Measurements from ENCODE around the gene TIMM8B.
"Not testable (repeated sequence)": the region's sequence is repeated elsewhere in the genome, so short reads cannot be mapped to it uniquely, and the experiment has no call there.

TIMM8B gene, protein sequence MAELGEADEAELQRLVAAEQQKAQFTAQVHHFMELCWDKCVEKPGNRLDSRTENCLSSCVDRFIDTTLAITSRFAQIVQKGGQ

DNA sequence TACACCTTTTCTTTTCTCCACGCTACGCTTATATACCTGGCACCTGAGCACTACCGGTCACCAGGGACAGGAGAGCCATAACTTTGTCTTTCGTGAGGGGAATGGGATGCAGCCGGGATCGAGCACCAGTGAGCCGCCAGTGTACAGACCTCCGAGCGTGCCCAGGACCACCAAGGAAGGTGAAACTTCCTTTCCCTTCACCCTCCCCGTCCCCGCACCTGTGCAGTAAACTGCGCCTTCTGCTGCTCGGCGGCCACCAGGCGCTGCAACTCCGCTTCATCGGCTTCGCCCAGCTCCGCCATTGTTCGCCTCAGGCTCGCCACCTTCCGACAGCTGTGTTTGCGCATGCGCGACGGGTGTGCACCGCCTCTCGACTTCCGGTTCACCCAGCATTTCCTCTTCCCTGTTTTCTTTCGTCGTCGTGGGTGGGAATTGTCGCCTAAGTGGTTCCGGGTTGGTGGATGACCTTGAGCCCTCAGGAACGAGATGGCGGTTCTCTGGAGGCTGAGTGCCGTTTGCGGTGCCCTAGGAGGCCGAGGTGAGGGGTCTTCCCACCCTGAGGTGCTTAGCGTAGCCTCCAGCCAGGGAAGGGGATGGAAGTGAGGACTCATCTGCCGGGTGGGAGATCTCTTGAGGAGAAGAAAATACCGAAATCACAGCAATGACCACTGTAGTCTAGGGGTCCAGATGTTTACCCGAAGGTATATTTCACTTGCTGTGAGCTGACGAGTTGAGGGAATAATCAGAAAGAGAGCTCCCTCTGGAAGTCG lies at the start of gene TIMM8B, which contains the start of gene SDHD:
TIMM8B (minus strand) TSS at position 335 of the 770 bp plus-strand sequence; CDS start at position 302, 33 bp downstream.
SDHD (plus strand) TSS at position 452 of the 770 bp plus-strand sequence; CDS start at position 487, 35 bp downstream.
- DNase-seq: peak; percentile 92 to 95

DNA sequence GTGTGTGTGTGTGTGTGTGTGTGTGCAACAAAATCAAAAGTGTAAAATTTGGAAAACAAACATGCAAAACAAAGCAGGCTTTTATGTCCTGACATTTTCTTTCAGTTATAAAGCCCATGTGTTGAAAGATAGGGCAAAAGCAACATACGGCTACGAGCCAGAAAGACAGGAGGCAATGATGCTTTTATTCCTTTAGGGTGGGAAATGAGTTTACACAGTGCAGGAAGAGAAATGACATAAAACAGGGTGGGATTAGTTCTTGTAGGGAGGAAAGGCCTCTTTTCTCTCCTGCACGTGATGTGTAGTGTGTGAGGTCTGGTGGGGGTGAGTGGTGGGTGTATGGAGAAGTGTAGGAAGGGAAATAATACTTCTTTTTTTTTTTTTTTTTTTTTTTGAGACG lies 47.9 kb upstream of the TIMM8B start:
- no peak for DNase-seq

DNA sequence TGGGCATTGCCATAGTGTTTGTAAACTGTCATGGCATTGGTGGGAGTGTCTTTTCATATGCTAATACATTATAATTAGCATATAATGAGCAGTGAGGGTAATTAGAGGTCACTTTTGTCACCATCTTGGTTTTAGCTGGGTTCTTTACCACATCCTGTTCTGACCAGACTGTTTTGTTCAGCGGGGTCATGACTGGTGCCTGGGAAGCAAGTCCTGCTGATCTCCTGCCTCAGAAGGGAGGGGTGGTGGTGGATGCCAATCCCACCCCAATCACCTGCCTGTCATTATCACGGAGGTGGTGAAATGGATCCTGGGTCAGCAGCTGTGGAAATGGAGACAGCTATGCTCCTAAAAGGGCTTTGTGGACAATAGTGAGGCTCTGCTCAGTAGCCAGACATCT lies 46.2 kb upstream of the TIMM8B start:
- DNase-seq: no peak

DNA sequence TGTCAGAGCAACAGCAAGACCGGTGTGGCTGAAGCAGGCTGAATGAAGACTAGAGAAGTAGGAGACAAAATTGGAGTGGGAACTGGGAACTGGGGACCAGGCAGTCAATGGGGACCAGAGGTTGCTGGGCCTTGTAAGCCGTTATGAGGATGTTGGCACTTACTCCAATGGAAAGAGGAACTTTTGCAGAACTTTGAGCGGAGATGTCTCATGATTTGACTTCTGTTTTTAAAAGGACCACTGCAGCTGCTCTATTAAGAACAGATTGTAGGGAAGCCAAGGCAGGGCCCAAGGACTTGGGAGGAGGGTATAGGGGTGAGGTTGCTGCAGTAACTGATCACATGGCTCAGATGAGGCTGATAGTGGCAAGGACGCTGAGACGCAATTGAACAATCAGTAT lies 43.1 kb upstream of the TIMM8B start:
- no peak for DNase-seq

DNA sequence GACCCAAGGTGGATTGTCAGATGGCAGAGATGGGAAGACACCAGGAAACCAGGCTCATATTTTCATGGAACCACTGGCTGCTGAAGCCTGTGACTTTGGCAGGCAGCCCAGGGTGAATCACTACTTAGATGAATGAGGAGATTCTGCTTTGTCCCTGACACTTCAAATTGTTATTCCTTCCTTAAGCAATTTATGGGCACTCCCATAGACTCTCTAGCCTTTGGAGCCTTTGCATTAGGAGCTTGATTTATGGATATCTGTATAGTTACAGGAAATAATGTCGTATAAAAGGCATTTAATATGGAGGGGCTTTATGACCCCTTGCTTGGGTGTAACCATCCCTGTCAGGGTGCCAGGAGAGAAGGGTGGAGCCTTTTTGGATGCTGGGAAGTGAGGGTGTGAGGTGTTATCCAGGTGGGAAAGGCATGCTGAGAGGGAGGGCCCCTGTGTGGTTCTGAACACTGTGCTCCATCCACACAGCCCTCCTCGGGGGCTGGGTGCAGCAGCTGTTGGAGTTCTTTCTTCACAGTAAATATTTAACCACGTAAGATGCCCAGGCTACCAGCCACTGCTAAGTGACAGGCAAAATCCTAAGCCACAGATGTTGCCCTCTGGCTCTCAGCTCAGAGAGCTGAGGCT lies 42.0 kb upstream of the TIMM8B start:
- no peak for DNase-seq

DNA sequence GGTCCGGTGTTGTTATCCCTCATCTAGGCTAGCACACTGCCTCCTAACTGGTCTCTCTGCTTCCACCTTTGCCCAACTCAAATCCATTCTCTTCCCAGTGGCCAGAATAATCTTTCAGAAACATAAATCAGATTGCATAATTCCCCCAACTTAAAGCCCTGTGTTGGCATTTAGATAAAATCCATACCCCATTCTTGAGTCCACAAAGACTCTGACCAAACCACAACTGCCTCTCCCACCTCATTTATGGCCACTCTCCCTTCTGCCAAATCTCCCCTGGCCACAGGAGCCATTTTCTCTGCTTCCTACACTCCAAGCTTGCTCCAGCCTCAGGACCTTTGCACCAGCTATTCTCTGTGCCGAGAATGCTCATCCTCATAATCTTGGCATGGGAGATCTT lies 40.5 kb upstream of the TIMM8B start:
- no peak for DNase-seq

DNA sequence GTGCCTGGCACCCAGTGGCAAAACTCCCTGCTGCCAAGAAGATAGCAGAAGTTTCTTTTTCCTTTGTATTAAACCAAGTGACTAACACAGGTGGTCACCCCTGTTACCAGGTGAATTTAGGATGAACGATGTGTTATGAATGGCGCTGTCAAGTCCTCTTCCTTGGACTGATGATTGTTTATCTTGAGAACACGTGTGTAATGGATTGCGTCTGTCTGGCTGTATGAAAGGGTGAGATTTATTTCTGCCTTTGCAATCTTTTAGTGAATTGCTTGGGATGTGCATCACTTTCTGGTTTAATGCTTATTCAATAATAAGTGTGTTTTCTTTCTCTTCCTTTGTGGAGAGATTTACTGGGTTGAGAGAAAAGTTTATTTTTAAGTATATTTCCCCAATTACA lies 36.6 kb upstream of the TIMM8B start:
- DNase-seq: no peak

DNA sequence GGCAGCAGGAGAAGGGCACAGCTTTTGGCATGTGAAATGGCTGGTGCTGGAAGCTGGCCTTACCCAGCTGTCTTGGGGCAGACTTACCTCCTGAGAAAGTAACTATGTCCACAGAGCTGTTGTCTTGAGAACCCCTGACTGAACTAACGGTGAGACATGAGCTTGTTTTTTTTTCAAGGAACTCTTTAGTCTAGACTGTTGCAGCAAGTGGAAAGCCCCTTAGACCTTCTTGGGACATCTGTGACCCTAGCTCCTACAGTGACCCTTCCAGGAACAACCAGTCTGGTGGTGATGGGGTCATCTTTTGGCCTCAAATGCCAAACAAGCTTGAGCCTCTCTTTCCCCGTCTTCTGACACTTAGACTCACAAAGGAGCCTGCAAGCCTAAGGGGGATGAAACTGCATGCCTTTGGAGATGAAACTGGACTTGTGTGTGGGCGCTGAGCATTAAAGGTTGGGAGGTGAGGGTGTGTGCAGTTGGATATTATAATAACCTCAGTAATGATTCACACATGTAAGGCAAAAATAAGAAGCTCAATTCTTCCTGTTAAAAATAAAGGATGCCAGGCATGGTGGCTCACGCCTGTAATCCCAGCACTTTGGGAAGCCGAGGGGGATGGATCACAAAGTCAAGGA lies 35.5 kb upstream of the TIMM8B start:
- DNase-seq: no peak

DNA sequence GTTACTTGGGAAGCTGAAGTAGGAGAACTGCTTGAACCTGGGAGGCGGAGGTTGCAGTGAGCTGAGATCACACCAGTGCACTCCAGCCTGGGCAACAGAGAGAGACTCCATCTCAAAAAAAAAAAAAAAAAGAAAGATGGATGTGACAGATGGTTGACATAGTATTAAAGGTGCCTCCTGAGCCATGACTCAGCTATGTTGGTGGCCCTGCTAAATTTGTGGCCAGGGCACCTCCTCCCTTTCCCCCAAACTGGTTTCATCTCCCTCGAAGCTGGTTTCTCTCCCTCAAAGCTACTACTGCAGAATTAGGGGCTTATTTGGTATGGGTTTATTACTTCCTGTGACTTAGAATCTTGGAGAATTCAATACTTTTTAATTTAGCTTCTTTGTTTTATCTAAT lies 31.6 kb upstream of the TIMM8B start:
- DNase-seq: no peak

DNA sequence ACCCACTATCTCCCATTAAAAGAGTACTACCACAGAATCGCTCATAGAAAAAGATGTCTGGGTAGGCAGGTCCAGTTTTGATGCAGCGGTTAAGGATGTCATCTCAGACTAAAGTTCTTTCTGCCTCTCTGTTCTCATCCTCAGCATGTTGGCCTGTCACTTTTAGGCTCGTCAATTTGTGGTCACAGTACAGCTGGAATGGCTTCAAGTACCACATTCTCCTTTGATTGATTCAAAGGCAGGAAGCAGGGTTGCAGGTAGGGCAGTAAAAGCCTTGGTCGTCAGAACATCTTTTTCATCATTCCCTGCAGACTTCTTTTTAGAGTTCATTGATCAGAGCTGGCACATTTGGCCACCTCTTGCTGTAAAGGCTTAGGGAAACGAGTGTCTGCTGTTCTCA lies 28.8 kb upstream of the TIMM8B start:
- no peak for DNase-seq

DNA sequence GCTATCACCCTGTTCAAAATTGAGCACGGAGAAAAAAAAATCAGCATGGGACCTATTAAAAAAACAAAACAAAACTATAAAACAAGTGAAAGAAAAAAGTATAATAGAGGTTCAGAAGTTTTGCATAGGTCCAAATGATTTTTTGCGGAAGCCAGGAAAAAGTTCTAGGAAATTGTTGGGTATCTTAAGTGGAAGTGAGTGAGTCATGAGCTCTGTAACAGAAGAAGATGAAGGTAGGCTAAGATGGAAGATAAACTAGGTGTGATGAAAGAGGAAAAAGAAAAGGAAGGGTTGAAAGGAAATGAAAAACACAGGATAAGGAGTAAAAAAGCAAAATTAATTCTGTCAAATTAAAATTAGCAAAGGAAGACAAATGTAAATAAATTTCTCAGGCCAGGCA lies 27.9 kb upstream of the TIMM8B start:
- DNase-seq: no peak

DNA sequence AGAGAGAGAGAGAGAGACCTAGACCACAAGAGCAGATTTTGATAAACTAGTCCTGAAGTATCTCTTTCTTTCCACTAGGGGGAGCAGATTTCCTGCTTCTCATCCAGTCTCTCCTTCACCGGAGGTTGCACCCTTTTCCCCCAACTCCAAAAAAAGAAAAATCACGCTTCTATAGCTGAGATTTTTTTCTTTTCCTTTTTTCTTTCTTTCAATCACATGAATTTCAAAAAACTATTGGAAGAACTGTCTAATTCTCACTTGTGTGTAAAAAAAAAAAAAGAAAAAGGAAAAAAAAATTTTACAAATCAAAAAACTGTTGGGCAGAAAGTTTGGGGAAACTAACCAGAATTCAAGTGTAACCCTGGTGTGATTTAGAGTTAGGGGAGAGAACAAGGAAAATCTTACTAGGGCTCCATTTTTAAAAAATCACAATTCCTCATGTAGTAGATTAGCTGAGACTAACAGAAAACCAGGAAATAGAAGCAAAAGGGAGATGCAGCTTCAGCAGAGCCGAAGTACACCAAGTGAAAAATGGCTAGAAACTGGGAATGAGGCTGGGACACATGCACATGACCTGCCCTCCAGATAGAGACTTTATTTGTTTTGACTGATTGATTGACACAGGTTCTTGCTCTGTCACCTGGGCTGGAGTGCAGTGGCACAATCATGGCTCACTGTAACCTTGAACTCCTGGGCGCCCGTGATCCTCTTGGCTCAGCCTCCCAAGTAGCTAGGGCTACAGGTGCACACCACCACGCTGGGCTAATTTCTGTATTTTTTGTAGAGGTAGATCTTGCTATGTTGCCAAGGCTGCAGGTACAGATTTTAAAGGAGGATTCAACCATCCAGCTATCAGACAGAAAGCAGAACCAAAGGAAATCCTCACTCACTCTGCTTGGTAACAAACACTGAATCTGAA lies 27.2 kb upstream of the TIMM8B start:
- DNase-seq: no peak

DNA sequence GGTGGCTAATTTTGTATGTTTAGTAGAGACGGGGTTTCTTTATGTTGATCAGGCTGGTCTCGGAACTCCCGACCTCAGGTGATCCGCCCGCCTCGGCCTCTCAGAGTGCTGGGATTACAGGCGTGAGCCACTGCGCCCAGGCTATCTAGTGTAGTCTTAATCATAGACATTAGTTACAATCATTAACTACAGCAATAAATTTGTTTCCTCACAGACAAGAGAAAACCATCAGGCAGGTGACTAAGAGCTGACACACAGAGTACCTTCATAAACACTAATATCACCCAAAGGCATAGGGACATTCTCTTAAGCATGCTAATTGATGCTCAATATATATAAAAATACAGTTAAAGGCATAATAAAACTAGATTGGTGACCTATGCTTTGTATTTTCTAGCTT lies 19.5 kb upstream of the TIMM8B start:
- no peak for DNase-seq

DNA sequence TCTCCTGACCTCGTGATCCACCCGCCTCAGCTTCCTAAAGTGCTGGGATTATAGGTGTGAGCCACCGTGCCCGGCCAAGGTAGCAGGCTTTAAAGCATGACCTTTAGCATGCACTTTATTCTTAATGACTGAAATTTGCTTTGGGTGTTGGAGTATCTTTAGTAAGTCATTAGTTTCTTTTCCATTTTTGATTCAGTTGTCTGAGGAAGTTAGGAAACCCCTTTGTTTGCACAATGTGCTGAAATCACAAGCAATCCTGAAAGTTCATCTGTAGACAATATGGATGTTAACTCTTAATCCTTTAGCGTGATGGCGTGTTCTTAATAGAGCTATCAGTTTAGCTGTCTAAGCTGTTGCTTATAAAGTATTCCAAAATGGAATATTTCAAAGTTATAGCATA lies 16.9 kb upstream of the TIMM8B start:
- no peak for DNase-seq

DNA sequence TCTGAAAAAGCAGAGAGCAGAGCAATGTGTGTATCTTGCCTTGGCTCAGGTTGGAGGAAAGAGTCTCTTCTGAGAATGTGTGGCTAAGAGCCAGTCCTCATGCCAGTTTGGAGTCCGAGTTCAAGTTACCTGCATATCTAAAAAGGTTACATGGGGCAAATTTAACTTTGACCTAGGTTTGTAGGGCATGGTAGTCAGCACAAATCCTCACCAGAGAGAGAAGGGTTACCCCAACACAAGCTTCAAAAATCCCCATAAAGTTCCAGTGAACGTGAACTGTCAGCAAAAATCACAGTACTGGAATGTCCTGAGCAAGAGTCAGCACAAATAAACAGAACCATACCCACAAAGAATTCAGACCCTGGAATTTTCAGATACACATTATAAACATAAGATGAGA lies 13.9 kb upstream of the TIMM8B start:
- no peak for DNase-seq

DNA sequence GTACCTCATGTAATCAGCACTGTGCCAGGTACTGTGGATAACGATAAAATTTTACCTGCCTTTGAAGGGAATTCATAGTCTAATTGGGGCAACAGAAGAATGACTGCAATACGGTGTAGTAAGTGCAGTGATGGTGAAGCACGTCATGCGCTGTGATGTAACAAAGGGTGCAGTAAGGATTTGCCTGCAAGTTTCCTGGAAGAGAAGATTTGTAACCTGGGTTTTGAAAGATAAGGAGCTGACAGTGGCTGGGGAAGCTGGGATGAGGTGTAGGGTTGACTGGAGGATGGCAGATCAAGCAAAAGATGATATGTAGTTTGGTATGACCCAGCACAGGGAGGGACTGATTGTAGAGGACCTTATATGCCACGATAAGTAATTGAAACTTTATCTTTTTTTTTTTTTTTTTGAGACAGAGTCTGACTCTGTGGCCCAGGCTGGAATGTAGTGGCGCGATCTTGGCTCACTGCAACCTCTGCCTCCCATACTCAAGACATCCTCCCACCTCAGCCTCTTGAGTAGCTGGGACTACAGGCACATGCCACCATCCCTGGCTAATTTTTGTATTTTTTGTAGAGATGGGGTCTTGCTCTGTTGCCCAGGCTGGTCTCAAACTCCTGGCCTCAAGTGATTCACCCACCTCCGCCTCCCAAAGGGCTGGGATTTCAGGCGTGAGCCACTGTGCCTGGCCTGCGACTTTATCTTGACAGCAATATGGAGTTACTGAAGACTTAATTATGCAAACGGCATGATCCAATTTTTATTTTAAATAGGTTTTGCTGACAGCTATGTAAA lies 11.4 kb upstream of the TIMM8B start:
- DNase-seq: no peak

DNA sequence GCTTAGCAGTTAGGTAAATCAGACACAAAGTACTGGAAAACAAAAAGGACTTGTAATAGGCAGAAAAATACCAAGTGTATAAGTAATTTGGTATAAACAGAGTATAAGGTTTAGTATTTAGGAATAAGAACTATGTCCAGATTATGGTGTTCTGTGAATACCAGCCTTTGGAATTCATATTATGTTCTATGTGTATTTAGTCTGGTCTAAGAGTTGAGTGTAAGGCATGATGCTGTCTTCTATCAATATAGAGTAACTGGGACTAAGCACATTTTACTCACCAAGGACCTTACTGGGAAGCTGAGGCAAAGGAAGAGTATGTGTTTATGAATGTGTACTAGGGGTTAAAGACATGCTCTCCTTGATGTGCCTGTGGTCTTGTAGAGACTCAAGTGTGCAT lies 9.6 kb upstream of the TIMM8B start:
- DNase-seq: no peak

DNA sequence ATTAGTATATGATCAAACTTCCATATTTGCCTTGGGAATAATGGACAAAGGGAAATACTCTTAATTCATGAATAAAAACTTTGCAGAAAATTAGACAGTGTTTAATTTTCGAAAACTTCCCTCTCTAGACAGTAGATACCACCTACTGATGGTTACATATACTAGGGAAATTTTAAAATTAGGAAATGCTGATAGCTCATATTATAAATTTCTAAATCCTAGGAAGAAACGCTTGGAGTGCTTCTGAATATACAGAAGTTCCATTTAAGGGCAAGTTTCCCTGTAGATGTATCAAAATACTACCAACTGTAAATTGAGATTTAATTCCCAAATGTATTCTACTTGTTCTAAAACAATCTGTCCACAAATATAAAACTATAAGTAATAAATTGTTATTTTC lies 8.7 kb upstream of the TIMM8B start:
- not testable (repeated sequence) for DNase-seq

DNA sequence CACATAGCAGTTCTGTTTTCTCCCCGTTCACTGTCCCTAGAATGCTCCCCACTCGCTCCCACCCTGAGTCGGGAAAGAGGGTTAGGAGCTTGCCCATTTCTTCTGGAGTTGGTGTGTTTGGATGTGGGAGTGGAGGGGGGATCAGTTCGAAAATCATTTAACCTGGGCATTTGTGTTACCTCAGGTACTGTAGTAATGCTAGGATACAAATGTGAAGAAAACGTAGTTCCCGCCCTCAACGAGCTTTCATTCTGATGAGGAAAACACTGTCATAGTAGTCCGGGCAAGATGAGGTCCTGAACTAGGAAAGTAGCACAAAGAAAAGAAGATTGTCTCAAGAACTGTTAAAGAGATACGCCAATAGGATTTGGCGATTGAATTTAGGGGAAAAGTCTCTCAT lies 656 bp upstream of the TIMM8B start:
- no peak for DNase-seq

DNA sequence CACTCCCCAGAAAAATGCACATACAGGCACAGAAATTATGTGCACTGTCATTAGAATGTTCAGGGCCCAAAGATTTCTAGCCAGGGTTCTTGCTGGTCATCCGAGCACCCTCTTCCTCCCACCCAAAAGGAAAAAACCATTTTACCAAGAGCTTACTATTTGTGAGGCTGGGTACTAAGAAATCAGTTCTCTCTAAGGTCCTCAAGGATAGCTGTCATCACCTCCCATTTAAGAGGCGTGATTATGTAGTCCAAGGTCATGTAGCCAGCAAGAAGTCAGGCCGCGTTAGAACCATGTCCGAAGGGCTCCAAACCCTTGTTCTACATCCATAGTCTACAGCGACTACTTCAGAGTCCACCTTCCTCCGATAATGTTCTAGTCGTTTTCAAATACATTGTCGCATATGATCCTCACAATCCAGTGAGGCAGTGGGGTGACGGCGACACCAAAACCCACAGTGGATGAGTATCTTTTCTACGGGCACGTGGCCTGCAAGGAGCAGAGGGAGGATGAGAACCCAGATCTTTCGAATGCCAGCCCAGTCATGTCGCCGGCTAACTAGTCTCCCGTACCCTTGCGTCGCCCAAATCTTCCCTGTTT lies 634 bp downstream of the TIMM8B start:
- DNase-seq: peak; percentile 44 to 57

DNA sequence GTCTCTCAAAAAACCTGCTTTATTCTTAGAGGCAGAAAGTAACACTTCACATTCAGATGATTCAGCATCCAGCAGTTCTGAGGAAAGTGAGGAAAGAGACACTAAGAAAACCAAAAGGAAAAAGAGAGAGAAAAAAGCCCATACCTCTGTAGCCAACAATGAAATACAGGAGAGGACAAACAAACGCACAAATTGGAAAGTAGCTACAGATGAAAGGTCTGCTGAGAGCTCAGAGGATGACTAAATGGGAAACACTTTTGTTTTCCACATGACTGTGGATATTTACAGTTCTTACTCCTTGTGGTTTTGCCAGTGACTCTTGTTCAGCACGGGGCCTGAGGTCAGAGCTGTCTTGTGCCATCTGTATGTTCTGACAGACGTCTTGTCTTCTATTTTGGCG lies 3.8 kb downstream of the TIMM8B start:
- peak; percentile 26 to 46 for DNase-seq

All from activated CD4-positive, alpha-beta T cell treated with anti-CD3 and anti-CD28 coated beads, Interleukin-2, amount 50 U/mL, for 48 hours (primary cell).